Cardiac fibroblast (primary cell): Measurements from ENCODE around the gene POLDIP2.
A peak's percentile ranks its signal among the peaks of the same experiment; 100 is the strongest.

ENCODE experiments used
- DNase-seq, 2 donors: peaks; one replicate each; pipeline versions ENCODE4 v3.0.0 to v3.0.0-alpha.2; 2010; ENCODE audit warnings: low read depth in 2 of 2
- H3K4me3 ChIP-seq, 2 donors: replicated peaks in 1 of 2; 1 replicate in 1 of 2; 2 replicates in 1 of 2; pipeline ENCODE4 v1.5.1; 2011; ENCODE audit warnings: low read depth in 2 of 2, low read length in 2 of 2, mild to moderate bottlenecking in 2 of 2, moderate library complexity in 1 of 2
- TF ChIP-seq, protein P1 (sequence below): IDR thresholded peaks from one replicate; pipeline ENCODE4 v1.5.1; 2011; ENCODE audit warnings: low read depth, mild to moderate bottlenecking, low read length, inconsistent platforms

Gene POLDIP2

DNA sequence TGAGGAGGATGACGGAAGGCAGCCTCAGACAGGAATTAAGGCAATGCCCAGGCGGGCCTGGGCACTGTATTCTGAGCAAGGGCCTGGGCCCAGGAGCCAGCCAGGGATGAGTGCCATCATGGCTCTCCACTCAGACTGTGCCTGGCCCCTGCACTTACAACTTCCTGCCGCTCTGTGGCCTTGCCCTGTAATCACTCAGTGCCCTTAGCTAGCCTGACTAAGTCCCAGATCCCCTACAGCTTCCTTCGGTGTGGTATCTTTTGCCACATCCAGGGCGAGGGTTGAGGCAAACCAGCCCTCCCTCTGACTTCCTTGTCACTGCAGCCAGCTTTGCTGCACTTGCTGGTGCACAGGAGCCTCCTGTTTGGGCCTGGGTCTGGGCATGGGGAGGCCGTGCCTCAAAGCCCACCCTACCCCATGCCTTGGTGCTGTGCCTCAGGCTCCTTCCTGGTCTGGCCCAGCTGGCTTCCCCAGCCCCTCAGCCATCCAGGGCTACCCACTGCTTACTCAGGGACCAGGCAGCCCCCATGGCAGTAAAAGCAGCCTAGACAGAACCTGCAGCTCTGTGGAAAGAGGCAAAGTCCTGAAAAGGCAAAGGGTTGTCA lies 39.4 kb upstream of the POLDIP2 start:
- no peak overlapping the region for H3K4me3 ChIP-seq
- TF ChIP-seq, protein P1, sequence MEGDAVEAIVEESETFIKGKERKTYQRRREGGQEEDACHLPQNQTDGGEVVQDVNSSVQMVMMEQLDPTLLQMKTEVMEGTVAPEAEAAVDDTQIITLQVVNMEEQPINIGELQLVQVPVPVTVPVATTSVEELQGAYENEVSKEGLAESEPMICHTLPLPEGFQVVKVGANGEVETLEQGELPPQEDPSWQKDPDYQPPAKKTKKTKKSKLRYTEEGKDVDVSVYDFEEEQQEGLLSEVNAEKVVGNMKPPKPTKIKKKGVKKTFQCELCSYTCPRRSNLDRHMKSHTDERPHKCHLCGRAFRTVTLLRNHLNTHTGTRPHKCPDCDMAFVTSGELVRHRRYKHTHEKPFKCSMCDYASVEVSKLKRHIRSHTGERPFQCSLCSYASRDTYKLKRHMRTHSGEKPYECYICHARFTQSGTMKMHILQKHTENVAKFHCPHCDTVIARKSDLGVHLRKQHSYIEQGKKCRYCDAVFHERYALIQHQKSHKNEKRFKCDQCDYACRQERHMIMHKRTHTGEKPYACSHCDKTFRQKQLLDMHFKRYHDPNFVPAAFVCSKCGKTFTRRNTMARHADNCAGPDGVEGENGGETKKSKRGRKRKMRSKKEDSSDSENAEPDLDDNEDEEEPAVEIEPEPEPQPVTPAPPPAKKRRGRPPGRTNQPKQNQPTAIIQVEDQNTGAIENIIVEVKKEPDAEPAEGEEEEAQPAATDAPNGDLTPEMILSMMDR: no peak
- no peak for DNase-seq

DNA sequence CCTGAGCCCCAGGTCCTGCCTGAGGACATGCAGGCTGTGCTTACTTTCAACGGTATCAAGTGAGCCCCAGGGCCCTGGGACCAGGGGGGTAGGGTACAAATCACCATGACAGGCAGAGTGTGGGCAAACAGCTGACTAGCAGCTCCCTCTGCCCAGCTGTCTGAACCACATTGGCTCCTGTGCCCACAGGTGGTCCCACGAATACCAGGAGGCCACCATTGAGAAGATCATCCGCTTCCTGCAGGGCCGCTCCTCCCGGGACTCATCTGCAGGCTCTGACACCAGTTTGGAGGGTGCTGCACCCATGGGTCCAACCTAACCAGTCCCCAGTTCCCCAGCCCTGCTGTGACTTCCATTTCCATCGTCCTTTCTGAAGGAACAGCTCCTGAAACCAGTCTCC lies 38.6 kb upstream of the POLDIP2 start:
- TF ChIP-seq, protein P1: no peak
- H3K4me3 ChIP-seq: no peak overlapping the region
- DNase-seq: no peak

DNA sequence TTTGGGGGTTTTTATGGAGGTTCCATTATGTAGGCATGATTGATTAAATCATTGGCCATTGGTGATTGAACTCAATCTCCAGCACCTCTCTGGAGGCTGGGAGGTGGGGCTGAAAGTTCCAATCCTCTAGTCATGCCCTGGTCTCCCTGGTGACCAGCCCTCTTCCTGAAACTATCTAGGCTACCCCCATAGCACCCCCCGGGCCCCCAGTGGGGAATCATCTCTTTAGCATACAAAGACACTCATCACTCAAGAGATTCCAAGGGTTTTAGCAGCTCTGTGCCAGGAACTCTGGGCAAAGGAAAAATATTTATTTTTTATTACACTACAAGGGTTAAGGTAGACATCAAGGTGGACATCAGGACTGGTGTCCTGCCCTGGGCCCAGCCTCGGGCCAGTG lies 38.1 kb upstream of the POLDIP2 start:
- TF ChIP-seq, protein P1: no peak
- no peak for DNase-seq
- H3K4me3 ChIP-seq: no peak overlapping the region

DNA sequence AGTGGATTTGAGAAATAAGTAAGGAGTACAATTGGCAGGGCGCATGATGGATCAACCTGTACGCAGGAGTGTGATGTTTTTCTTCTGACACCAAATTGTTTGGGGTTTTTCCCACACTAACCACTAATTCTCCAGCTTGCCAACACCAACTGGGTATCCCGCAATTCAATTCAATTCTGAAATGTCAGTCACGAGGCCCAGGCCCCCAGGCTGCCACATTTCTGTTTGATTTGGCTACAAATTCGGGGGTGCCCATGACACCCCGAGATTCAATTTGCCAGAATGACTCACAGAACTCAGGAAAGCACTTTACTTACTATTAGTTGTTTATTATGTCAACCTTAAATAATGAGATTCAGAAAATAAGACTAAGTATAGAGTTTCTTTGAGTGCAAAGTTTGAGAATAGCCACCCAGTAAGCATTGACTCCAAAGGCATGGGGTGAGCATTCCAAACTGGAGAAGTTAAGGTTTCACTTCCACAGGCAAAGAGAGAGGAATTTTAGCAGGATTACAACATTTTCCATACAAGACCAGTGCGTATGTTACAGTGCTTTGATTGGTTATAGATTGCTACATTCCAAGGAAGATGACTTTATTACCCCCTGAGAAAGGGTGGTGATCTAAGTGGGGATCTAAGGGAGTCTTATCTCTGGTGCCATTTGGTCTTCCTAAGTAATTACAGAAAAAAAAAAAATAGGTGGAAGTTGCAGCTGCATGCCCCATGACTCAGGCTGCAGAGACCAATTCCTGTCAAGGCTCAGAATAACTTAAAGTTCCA lies 37.2 kb upstream of the POLDIP2 start:
- peak; percentile 9 to 31 for DNase-seq
- TF ChIP-seq, protein P1: no peak
- H3K4me3 ChIP-seq: no peak overlapping the region

DNA sequence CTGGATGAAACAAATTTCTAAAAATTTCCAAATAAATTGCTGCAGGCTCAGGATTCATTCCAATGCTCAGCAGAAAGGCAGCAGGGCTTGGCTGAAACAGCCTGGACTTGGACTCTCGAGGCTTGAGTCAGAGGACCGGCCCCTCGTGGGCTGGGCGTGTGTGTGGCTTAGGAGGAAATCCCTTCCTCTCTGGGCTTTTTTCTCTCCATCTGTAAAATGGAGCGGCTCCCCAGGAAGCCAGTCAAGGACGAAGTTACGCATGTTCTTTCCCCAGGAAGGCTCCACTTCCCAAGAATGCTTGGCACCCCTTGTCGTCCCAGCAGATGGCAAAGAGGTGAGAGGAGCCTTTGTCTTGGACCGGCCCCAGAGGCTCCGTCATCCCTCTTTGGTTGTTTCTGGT lies 35.2 kb upstream of the POLDIP2 start:
- TF ChIP-seq, protein P1: no peak
- no peak for DNase-seq
- no peak overlapping the region for H3K4me3 ChIP-seq

DNA sequence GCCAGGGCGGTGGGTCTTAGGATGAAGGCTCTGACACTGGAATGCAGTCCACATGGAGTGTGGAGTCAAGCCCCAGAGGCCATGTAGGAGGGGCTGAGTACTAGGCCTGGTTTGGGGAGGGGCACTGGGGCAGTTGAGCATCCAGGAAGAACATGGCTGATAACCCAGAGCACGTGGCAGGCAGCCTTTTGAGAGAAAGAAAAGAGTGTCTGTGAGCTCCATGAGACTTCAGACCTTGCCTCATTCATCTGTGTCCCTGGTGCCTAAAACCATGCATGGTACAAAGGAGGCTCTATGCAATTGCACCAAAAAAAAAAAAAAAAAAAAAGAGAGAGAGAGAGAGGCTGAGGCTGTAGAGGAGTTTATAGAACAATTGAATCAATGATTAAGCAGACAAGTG lies 34.1 kb upstream of the POLDIP2 start:
- TF ChIP-seq, protein P1: no peak
- no peak overlapping the region for H3K4me3 ChIP-seq
- no peak for DNase-seq
